Heart right ventricle (tissue), 16 donors: ENCODE data around the gene OR7G1. TPM values are rescaled to one million over a fixed set of nuclear protein-coding genes. Genes with fewer than 3 reads are reported as not detected.

ENCODE experiments used
- ATAC-seq, 8 donors: fragments of 200-7000 bp; cut with Tn5 transposase; one replicate each; pipeline ENCODE4 v1.9.1; 2020; ENCODE audit warnings: mild to moderate bottlenecking in 8 of 8, moderate library complexity in 8 of 8, moderate number of reproducible peaks in 1 of 8
- DNase-seq, 2 donors: peaks; one replicate each; pipeline ENCODE4 v3.0.0-alpha.2; 2020
- H3K27ac ChIP-seq, 10 donors: fragments of 200-600 bp; sonication (generic) in 2 of 10; one replicate each; pipeline versions ENCODE4 v1.5.0 to v1.8.0; 2020 to 2022; ENCODE audit warnings: mild to moderate bottlenecking in 3 of 10
- H3K27me3 ChIP-seq, 7 donors: fragments of 200-600 bp; one replicate each; pipeline ENCODE4 v1.8.0; 2021 to 2022; ENCODE audit warnings: mild to moderate bottlenecking in 2 of 7
- H3K36me3 ChIP-seq, 9 donors: fragments of 200-600 bp; sonication (generic) in 1 of 9; one replicate each; pipeline versions ENCODE4 v1.5.0 to v1.8.0; 2020 to 2022; ENCODE audit warnings: mild to moderate bottlenecking in 2 of 9
- H3K4me1 ChIP-seq, 9 donors: fragments of 200-600 bp; sonication (generic) in 1 of 9; one replicate each; pipeline versions ENCODE4 v1.5.0 to v1.8.0; 2020 to 2022; ENCODE audit warnings: mild to moderate bottlenecking in 4 of 9
- H3K4me3 ChIP-seq, 10 donors: fragments of 200-600 bp; sonication (generic) in 2 of 10; one replicate each; pipeline versions ENCODE4 v1.5.0 to v1.8.0; 2020 to 2022; ENCODE audit warnings: mild to moderate bottlenecking in 7 of 10, moderate library complexity in 2 of 10
- H3K9me3 ChIP-seq, 11 donors: fragments of 200-600 bp in 10 of 11; sonication (generic) in 2 of 11; one replicate each; pipeline versions ENCODE4 v1.5.0 to v1.8.0; 2013 to 2022; ENCODE audit warnings: mild to moderate bottlenecking in 2 of 11, control low read depth in 1 of 11, moderate library complexity in 1 of 11
- CTCF ChIP-seq, 9 donors: fragments of 200-600 bp; sonication (generic) in 2 of 9; IDR thresholded peaks; one replicate each; pipeline versions ENCODE4 v1.5.0 to v1.8.0; 2021 to 2022; ENCODE audit warnings: antibody characterized with exemption in 9 of 9, mild to moderate bottlenecking in 5 of 9, moderate library complexity in 1 of 9
- WGBS, 2 donors: extraction: QIAGEN DNeasy Blood & Tissue Kit; methylation state at CpG; one replicate each; pipeline ENCODE4 v1.1.7; 2013; ENCODE audit warnings: inconsistent platforms in 1 of 2; 5-methylcytosine and 5-hydroxymethylcytosine counted together
- intact Hi-C, 10 donors: fragments of 100-400 bp; cut with DNase I; formaldehyde crosslinking; loops; one replicate each; pipeline versions ENCODE4 v1.11.1 to v1.14.2; 2022
- polyA plus RNA-seq, 2 donors: library from polyadenylated mRNA; stranded (reverse); fragments of 200-250 nt; gene quantifications; one replicate each; pipeline ENCODE4 v1.2.3, GENCODE V29; 2013
- total RNA-seq, 10 donors: library from RNA; stranded (reverse); fragmentation: NEBNext Ultra II Directional in 3 of 10; extraction: Animal tissue kit (Norgen Biotek cat#: 25700) in 3 of 10; gene quantifications; one replicate each; pipeline versions ENCODE4 v1.2.1 to v1.2.4, GENCODE V29; 2021 to 2023
- donor health status: Arrhythmogenic right ventricular cardiomyopathy.
- donor health status: ischemic (EF 13 %, LVEDD 7.1; RV severe dilation, severe dysfunction).
- donor health status: healthy with polysubstance abuse.
- donor health status: DM: no; HTN: yes; CAD: no.
- donor health status: DM: no; HTN: no; CAD: no.
- donor health status: ischemic (EF 25% LVEDD 6.9; RV normal size, moderate dysfunction).
- donor health status: ischemic (EF 25% LVEDD 5.7; RV mildly dilated, moderate dysfunction).
- donor health status: healthy.
- donor health status: DM: yes; HTN: yes; CAD: no.
- donor health status: Ischemic cardiomyopathy.
- donor health status: ischemic (EF 35%, LVEDD 5.7; RV mildly dilated, moderate dysfunction).
- donor health status: nonischemic (EF 11% LVEDD 7.7; RV severe dilation, severe dysfunction).
- donor health status: DM: yes; HTN: yes; CAD: no.
- donor health status: PGD.
- donor health status: ischemic (EF 29% LVEDD 5.4; RV normal size, mild dysfunction).
- donor health status: nonischemic (EF 23%, LVEDD 6.1; RV moderate dilation, normal function).

Gene OR7G1
- total and polyA plus RNA-seq, 12 donors = not detected

- Histone ChIP-seq H3K4me1 (no peaks in the 10 kb centered on the region), H3K27ac (no peak overlapping the region), H3K36me3 (peaks cover 3 to 87% (median 63%) of the 10 kb centered on the region in 9 donors), H3K4me3 (no peak overlapping the region), H3K9me3 (peaks cover 0 to 59% (median 13%) of the 10 kb centered on the region in 11 donors), H3K27me3 (no peaks in the 10 kb centered on the region)
- intact Hi-C loops = no loop called here
- TF ChIP-seq CTCF (IDR thresholded peaks at IDR 0.05) = no peak
- 87 to 89% methylated on average over 1 of the region's 1 CpG for WGBS, 2 donors
- ATAC-seq (no peak), DNase-seq (no peak)
Observed at GRCh38 chr19:9156304-9156703, 40.7 kb upstream of the OR7G1 start.

- Histone ChIP-seq H3K27ac (no peak overlapping the region), H3K4me1 (no peaks in the 10 kb centered on the region), H3K9me3 (peaks cover 0 to 52% (median 13%) of the 10 kb centered on the region in 11 donors), H3K36me3 (peaks cover 0 to 80% (median 55%) of the 10 kb centered on the region in 9 donors), H3K27me3 (no peaks in the 10 kb centered on the region), H3K4me3 (no peak overlapping the region)
- intact Hi-C loops = no loop called here
- ATAC-seq (no peak), DNase-seq (no peak)
- 97 to 98% methylated on average over 4 of the region's 4 CpGs for WGBS, 2 donors
- no peak for TF ChIP-seq CTCF (IDR thresholded peaks at IDR 0.05)
Observed at GRCh38 chr19:9155591-9155990, 40.0 kb upstream of the OR7G1 start.

- Histone ChIP-seq H3K4me1 (peaks cover 0 to 5% (median 0%) of the 10 kb centered on the region in 9 donors), H3K36me3 (peaks cover 0 to 57% (median 15%) of the 10 kb centered on the region in 9 donors), H3K9me3 (peaks cover 0 to 45% (median 16%) of the 10 kb centered on the region in 11 donors), H3K27me3 (no peaks in the 10 kb centered on the region), H3K4me3 (no peak overlapping the region), H3K27ac (no peak overlapping the region)
- WGBS, 2 donors = 99% methylated on average over 5 of the region's 5 CpGs
- ATAC-seq = no peak
- DNase-seq = no peak
- intact Hi-C loops = no loop called here
- TF ChIP-seq CTCF (IDR thresholded peaks at IDR 0.05) = no peak
Observed at GRCh38 chr19:9151367-9151766, 35.8 kb upstream of the OR7G1 start.

- 96 to 97% methylated on average over 5 of the region's 5 CpGs for WGBS, 2 donors
Observed at GRCh38 chr19:9150650-9151049, 35.1 kb upstream of the OR7G1 start.

More at GRCh38 chr19:9150650-9151049, 35.1 kb upstream of the OR7G1 start:
- Histone ChIP-seq H3K4me3 (no peak overlapping the region), H3K36me3 (peaks cover 0 to 50% (median 10%) of the 10 kb centered on the region in 9 donors), H3K4me1 (peaks cover 0 to 5% (median 0%) of the 10 kb centered on the region in 9 donors), H3K27me3 (no peaks in the 10 kb centered on the region), H3K27ac (no peak overlapping the region), H3K9me3 (peaks cover 0 to 49% (median 20%) of the 10 kb centered on the region in 11 donors)
- ATAC-seq (no peak), DNase-seq (no peak)
- TF ChIP-seq CTCF (IDR thresholded peaks at IDR 0.05) = no peak
- intact Hi-C loops = no loop called here
